HG03039 (cell line): ENCODE data around the gene DAPK2.

ENCODE experiments used
- ATAC-seq: cut with Tn5 transposase; IDR thresholded peaks from one replicate; pipeline ENCODE4 v1.9.1; 2021; ENCODE audit warnings: mild to moderate bottlenecking, moderate library complexity; ENCODE audit not compliant: unreplicated experiment

The DAPK2 gene

GRCh38 chr15:63874616-63875015 lies 171.7 kb downstream of the DAPK2 start:
- no peak for ATAC-seq

GRCh38 chr15:63872759-63873510 lies 173.3 kb downstream of the DAPK2 start:
- ATAC-seq, result no peak

- no peak for ATAC-seq
These were observed 175.6 kb downstream of the DAPK2 start for GRCh38 chr15:63870487-63871209.

GRCh38 chr15:63870043-63870394 lies 176.3 kb downstream of the DAPK2 start:
- ATAC-seq, result no peak

GRCh38 chr15:63869371-63870042 lies 176.8 kb downstream of the DAPK2 start:
- no peak for ATAC-seq

- ATAC-seq, result no peak
These were observed 182.1 kb downstream of the DAPK2 start for GRCh38 chr15:63864186-63864585.

- ATAC-seq, result no peak
These were observed 184.3 kb downstream of the DAPK2 start for GRCh38 chr15:63861946-63862517.

- ATAC-seq, result no peak
These were observed 185.7 kb downstream of the DAPK2 start for GRCh38 chr15:63860555-63860954.

- no peak for ATAC-seq
These were observed 186.1 kb downstream of the DAPK2 start for GRCh38 chr15:63860155-63860554.

- ATAC-seq, result no peak
These were observed 187.4 kb downstream of the DAPK2 start for GRCh38 chr15:63858881-63859280.

- no peak for ATAC-seq
These were observed 187.8 kb downstream of the DAPK2 start for GRCh38 chr15:63858448-63858847.

- no peak for ATAC-seq
These were observed 188.8 kb downstream of the DAPK2 start for GRCh38 chr15:63857461-63857856.
